Nephron (organoid): ENCODE results near the gene RPL37.

Source experiments
- H3K27ac Mint-ChIP-seq, 3 experiments: 2 replicates each; pipeline ENCODE4 v1.8.0; 2020; ENCODE audit warnings: mixed read lengths in 3 of 3, mild to moderate bottlenecking in 2 of 3, moderate library complexity in 1 of 3
- H3K27me3 Mint-ChIP-seq: 2 replicates; pipeline ENCODE4 v1.8.0; 2021; ENCODE audit warnings: low read depth, mild to moderate bottlenecking, moderate library complexity, mixed read lengths
- H3K36me3 Mint-ChIP-seq: 2 replicates; pipeline ENCODE4 v1.8.0; 2020; ENCODE audit warnings: low read depth, mixed read lengths
- H3K4me1 Mint-ChIP-seq: 2 replicates; pipeline ENCODE4 v1.8.0; 2020; ENCODE audit warnings: mixed read lengths
- H3K4me3 Mint-ChIP-seq, 3 experiments: 2 replicates each; pipeline ENCODE4 v1.8.0; 2020; ENCODE audit warnings: mild to moderate bottlenecking in 3 of 3, mixed read lengths in 3 of 3, moderate library complexity in 2 of 3
- H3K9me3 Mint-ChIP-seq: 2 replicates; pipeline ENCODE4 v1.8.0; 2020; ENCODE audit warnings: mixed read lengths
- CTCF ChIP-seq, 3 experiments: fragments of 200-600 bp; sonication (generic); IDR thresholded peaks; one replicate each; pipeline ENCODE4 v1.5.0; 2021; ENCODE audit warnings: antibody characterized with exemption in 3 of 3; ENCODE audit not compliant: unreplicated experiment in 3 of 3

Gene RPL37

GRCh38 chr5:40781843-40782409, 53.1 kb downstream of the RPL37 start:
- no peak for TF ChIP-seq CTCF (IDR thresholded peaks at IDR 0.05; ENCODE audit: unreplicated experiment in 3 of 3)
- H3K36me3 Mint-ChIP-seq = peaks cover 15% of the 10 kb centered on the region
- no peaks in the 10 kb centered on the region for H3K27me3 Mint-ChIP-seq
- H3K4me1 Mint-ChIP-seq = no peaks in the 10 kb centered on the region
- H3K9me3 Mint-ChIP-seq = peaks cover 6% of the 10 kb centered on the region
- H3K27ac Mint-ChIP-seq = no peak overlapping the region
- H3K4me3 Mint-ChIP-seq = no peak overlapping the region

- Mint-ChIP-seq H3K27ac (no peak overlapping the region), H3K27me3 (no peaks in the 10 kb centered on the region), H3K36me3 (peaks cover 17% of the 10 kb centered on the region), H3K4me1 (no peaks in the 10 kb centered on the region), H3K9me3 (peaks cover 3% of the 10 kb centered on the region), H3K4me3 (no peak overlapping the region)
- TF ChIP-seq CTCF (IDR thresholded peaks at IDR 0.05; ENCODE audit: unreplicated experiment in 3 of 3) = no peak
Measured at GRCh38 chr5:40780858-40781257, 54.2 kb downstream of the RPL37 start.

DNA sequence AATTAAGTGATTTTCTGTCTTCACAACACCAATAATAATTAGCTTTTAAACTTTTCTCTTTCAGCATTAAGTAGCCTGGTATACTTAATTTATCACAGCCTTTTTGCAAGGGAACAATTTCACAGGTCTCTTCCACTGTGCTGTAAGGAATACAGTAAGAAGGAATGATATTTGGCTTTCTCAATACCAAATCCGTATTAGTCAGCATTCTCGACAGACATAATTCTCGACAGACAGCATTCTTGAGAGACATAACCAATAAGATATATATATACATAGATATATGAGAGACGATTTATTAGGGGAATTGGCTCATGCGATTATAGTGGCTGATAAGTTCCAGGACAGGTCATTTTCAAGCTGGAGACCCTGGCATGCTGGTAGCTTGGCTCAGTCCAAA, 54.8 kb downstream of the RPL37 start:
- no peak for TF ChIP-seq CTCF (IDR thresholded peaks at IDR 0.05; ENCODE audit: unreplicated experiment in 3 of 3)
- Mint-ChIP-seq H3K4me3 (no peak overlapping the region), H3K9me3 (no peaks in the 10 kb centered on the region), H3K36me3 (peaks cover 18% of the 10 kb centered on the region), H3K27ac (no peak overlapping the region), H3K27me3 (no peaks in the 10 kb centered on the region), H3K4me1 (no peaks in the 10 kb centered on the region)

DNA sequence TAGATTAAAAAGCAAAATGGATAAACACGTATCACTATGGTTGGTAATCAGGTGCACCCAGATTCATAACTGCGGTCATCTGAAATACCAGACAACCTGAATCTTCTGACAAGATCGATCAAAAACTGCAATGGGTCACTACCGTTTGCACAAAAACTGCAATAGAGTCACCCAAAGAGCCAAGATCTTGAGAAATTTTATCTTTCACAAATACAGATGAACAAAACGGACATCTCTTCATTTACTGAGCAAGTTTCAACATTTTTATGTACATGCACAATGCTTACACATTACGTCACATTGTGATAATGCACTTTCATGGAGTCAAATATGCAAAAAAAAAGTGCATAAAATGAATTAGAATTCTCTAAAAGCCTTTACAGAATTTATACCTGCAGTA, 55.5 kb downstream of the RPL37 start:
- H3K4me1 Mint-ChIP-seq = no peaks in the 10 kb centered on the region
- no peak for TF ChIP-seq CTCF (IDR thresholded peaks at IDR 0.05; ENCODE audit: unreplicated experiment in 3 of 3)
- no peaks in the 10 kb centered on the region for H3K27me3 Mint-ChIP-seq
- peaks cover 24% of the 10 kb centered on the region for H3K36me3 Mint-ChIP-seq
- H3K27ac Mint-ChIP-seq = no peak overlapping the region
- no peak overlapping the region for H3K4me3 Mint-ChIP-seq
- H3K9me3 Mint-ChIP-seq = no peaks in the 10 kb centered on the region

GRCh38 chr5:40778133-40778532, 56.9 kb downstream of the RPL37 start:
- no peaks in the 10 kb centered on the region for H3K27me3 Mint-ChIP-seq
- TF ChIP-seq CTCF (IDR thresholded peaks at IDR 0.05; ENCODE audit: unreplicated experiment in 3 of 3) = no peak
- H3K36me3 Mint-ChIP-seq = peaks cover 33% of the 10 kb centered on the region
- no peak overlapping the region for H3K4me3 Mint-ChIP-seq
- H3K9me3 Mint-ChIP-seq = no peaks in the 10 kb centered on the region
- H3K27ac Mint-ChIP-seq = no peak overlapping the region
- no peaks in the 10 kb centered on the region for H3K4me1 Mint-ChIP-seq

DNA sequence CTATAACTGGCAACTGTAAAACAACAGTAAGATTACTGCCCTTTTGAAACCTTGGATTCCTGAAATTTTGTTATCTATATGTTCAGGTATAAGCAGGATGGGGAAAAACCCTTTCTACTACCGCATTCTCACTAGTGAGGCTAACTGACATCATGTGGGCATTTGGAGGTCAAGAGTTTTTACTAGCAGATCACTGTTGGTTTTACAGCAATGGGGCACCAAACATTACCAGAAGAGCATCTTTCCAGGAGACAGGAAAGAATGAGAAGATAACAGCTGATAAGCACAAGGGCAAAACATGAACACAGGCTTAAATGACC, 58.4 kb downstream of the RPL37 start:
- Mint-ChIP-seq H3K27ac (no peak overlapping the region), H3K27me3 (no peaks in the 10 kb centered on the region), H3K4me3 (no peak overlapping the region), H3K9me3 (no peaks in the 10 kb centered on the region), H3K4me1 (no peaks in the 10 kb centered on the region), H3K36me3 (peaks cover 44% of the 10 kb centered on the region)
- TF ChIP-seq CTCF (IDR thresholded peaks at IDR 0.05; ENCODE audit: unreplicated experiment in 3 of 3) = no peak
